Chondrocyte (in vitro differentiated cells): ENCODE measurements around the gene NPNT. TPM values are rescaled to one million over a fixed set of nuclear protein-coding genes. Genes with fewer than 3 reads are reported as not detected.

Experiments used
- DNase-seq: peaks from one replicate; pipeline ENCODE4 v3.0.0; 2021; ENCODE audit warnings: mixed read lengths, low spot score
- H3K27ac Mint-ChIP-seq: one replicate; pipeline ENCODE4 v1.8.0; 2021; ENCODE audit warnings: mild to moderate bottlenecking, moderate library complexity, mixed read lengths; ENCODE audit not compliant: unreplicated experiment
- H3K27me3 Mint-ChIP-seq: 2 replicates; pipeline ENCODE4 v1.8.0; 2021; ENCODE audit warnings: low read depth, mixed read lengths
- H3K36me3 Mint-ChIP-seq: 2 replicates; pipeline ENCODE4 v1.8.0; 2021; ENCODE audit warnings: low read depth, mixed read lengths
- H3K4me1 Mint-ChIP-seq: 2 replicates; pipeline ENCODE4 v1.8.0; 2021; ENCODE audit warnings: low read depth, mild to moderate bottlenecking, mixed read lengths
- H3K4me3 Mint-ChIP-seq: one replicate; pipeline ENCODE4 v1.8.0; 2021; ENCODE audit warnings: mild to moderate bottlenecking, moderate library complexity, mixed read lengths; ENCODE audit not compliant: unreplicated experiment
- H3K9me3 Mint-ChIP-seq: 2 replicates; pipeline ENCODE4 v1.8.0; 2021; ENCODE audit warnings: low read depth, mixed read lengths
- CTCF ChIP-seq: fragments of 200-600 bp; sonication (generic); IDR thresholded peaks from 2 replicates; pipeline ENCODE4 v1.5.0; 2021; ENCODE audit warnings: antibody characterized with exemption, mild to moderate bottlenecking, moderate library complexity
- total RNA-seq: library from RNA; stranded (reverse); gene quantifications from 3 replicates; pipeline ENCODE4 v1.2.1, GENCODE V29; 2021

Gene NPNT
- total RNA-seq, 1 donor from 2014 or later = 2.8 TPM

GRCh38 chr4:105859233-105859632, 36.0 kb upstream of the NPNT start:
- Mint-ChIP-seq H3K4me3 (no peak overlapping the region), H3K9me3 (peaks cover 52% of the 10 kb centered on the region), H3K27me3 (no peaks in the 10 kb centered on the region), H3K4me1 (peaks cover 9% of the 10 kb centered on the region), H3K36me3 (peaks cover 25% of the 10 kb centered on the region), H3K27ac (peak overlapping the region; percentile 77)
- DNase-seq = no peak
- TF ChIP-seq CTCF = no peak

GRCh38 chr4:105870963-105871362, 24.3 kb upstream of the NPNT start:
- Mint-ChIP-seq H3K4me3 (no peak overlapping the region), H3K36me3 (peaks cover 1% of the 10 kb centered on the region), H3K4me1 (no peaks in the 10 kb centered on the region), H3K27me3 (peaks cover 26% of the 10 kb centered on the region), H3K9me3 (no peaks in the 10 kb centered on the region), H3K27ac (no peak overlapping the region)
- DNase-seq = no peak
- no peak for TF ChIP-seq CTCF

- Mint-ChIP-seq H3K27me3 (peaks cover 26% of the 10 kb centered on the region), H3K27ac (no peak overlapping the region), H3K36me3 (peaks cover 1% of the 10 kb centered on the region), H3K4me3 (no peak overlapping the region), H3K9me3 (no peaks in the 10 kb centered on the region), H3K4me1 (no peaks in the 10 kb centered on the region)
- DNase-seq = no peak
- no peak for TF ChIP-seq CTCF
Measured at GRCh38 chr4:105871997-105872396, 23.3 kb upstream of the NPNT start.

- no peak for DNase-seq
- peaks cover 14% of the 10 kb centered on the region for H3K27me3 Mint-ChIP-seq
- peaks cover 1% of the 10 kb centered on the region for H3K36me3 Mint-ChIP-seq
- H3K4me1 Mint-ChIP-seq = no peaks in the 10 kb centered on the region
- no peak overlapping the region for H3K4me3 Mint-ChIP-seq
- no peaks in the 10 kb centered on the region for H3K9me3 Mint-ChIP-seq
- TF ChIP-seq CTCF = no peak
- H3K27ac Mint-ChIP-seq = no peak overlapping the region
Measured at GRCh38 chr4:105875233-105875632, 20.0 kb upstream of the NPNT start.

GRCh38 chr4:105878668-105879067, 16.6 kb upstream of the NPNT start:
- Mint-ChIP-seq H3K4me1 (no peaks in the 10 kb centered on the region), H3K9me3 (no peaks in the 10 kb centered on the region), H3K27ac (no peak overlapping the region), H3K36me3 (no peaks in the 10 kb centered on the region), H3K4me3 (no peak overlapping the region), H3K27me3 (peaks cover 17% of the 10 kb centered on the region)
- DNase-seq = no peak
- TF ChIP-seq CTCF = no peak
